HG03342 (cell line): ENCODE results near the gene FBXO46.
A peak's percentile ranks its signal among the peaks of the same experiment; 100 is the strongest.
"Not testable (repeated sequence)": the region's sequence is repeated elsewhere in the genome, so short reads cannot be mapped to it uniquely, and the experiment has no call there.

Experiments used
- ATAC-seq: cut with Tn5 transposase; IDR thresholded peaks from one replicate; pipeline ENCODE4 v1.9.1; 2021; ENCODE audit warnings: mild to moderate bottlenecking, moderate library complexity; ENCODE audit not compliant: unreplicated experiment

The FBXO46 gene

DNA sequence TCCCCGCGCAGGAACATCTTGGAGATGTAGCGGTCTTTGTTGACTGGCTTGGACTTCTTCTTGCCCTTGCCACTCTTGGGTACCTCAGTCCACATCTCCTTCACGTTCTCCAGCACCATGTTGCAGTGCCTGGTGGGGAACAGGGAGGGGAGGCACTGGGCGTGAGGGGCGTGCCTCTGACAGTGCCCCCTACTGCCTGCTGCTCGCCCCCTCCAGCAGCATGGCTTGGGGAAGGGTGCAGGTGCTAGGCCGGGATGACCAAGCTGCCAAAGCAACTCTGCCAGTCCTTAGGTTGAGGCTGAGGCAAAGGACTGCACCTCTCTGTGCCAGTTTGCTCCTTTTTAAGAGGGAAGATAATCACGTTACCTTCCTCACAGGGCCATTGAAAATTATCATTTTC is 43.1 kb downstream of the FBXO46 start:
- ATAC-seq: no peak

DNA sequence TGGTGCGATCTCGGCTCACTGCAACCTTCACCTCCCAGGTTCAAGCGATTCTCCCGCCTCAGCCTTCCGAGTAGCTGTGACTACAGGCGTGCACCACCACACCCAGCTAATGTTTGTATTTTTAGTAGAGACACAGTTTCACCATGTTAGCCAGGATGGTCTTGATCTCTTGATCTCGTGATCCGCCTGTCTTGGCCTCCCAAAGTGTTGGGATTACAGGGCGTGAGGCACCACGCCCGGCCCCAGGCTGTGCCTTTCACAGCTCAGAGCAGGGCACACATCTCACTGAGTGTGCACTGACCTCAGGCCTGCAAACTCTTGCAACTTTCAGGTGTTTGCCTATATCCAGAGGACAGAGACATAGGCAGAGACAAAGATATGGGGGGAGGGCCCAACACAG is 45.7 kb downstream of the FBXO46 start:
- not testable (repeated sequence) for ATAC-seq

- ATAC-seq: no peak
These were observed 47.8 kb downstream of the FBXO46 start for GRCh38 chr19:45682908-45683307.

- no peak for ATAC-seq
These were observed 48.6 kb downstream of the FBXO46 start for GRCh38 chr19:45682117-45682516.

GRCh38 chr19:45681391-45682015 is 49.2 kb downstream of the FBXO46 start:
- ATAC-seq: peak; percentile 62

DNA sequence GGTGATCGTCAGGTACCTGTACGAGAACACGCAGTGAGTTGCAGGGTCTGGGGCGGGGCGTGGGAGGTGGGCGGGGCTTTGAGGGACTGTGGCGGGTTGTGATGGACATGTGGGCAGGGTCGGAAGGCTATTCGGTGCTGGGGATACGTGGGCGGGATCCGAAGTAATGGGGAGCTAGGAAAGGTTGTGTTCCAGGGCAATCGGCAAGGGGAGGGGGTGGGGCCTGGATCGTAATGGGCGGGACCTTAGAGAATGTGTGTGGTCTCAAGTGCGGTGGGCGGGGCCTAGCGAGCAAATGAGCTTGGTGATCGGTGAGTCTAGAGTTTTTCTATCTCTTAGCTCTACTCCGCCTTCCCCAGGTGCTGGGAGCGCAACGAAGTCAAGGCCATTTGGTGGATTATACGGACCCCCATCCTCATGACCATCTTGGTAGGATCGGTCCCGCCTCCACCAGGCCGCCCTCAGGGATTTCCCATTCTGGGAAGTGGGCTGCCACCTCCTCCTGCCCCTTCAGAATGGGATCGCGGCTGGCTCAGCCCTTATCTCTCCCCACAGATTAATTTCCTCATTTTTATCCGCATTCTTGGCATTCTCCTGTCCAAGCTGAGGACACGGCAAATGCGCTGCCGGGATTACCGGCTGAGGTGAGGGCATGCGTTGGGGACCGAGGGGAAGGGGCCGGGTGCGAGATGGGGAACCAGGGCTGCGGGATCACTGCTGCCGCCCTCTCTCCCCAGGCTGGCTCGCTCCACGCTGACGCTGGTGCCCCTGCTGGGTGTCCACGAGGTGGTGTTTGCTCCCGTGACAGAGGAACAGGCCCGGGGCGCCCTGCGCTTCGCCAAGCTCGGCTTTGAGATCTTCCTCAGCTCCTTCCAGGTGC is 53.1 kb downstream of the FBXO46 start:
- ATAC-seq: peak; percentile 37

GRCh38 chr19:45676851-45677263 is 53.8 kb downstream of the FBXO46 start:
- ATAC-seq: no peak

GRCh38 chr19:45674946-45675345 is 55.8 kb downstream of the FBXO46 start:
- ATAC-seq: no peak

GRCh38 chr19:45670670-45671453 is 59.8 kb downstream of the FBXO46 start:
- ATAC-seq: peak; percentile 45

GRCh38 chr19:45668342-45668871 is 62.3 kb downstream of the FBXO46 start:
- no peak for ATAC-seq

GRCh38 chr19:45667620-45668341 is 62.9 kb downstream of the FBXO46 start, which contains the start of gene GIPR:
GIPR (plus strand) TSS chr19:45668221; CDS start chr19:45669521, 1,300 bp downstream.
- ATAC-seq: no peak

GRCh38 chr19:45664575-45664974 is 66.1 kb downstream of the FBXO46 start:
- ATAC-seq: no peak

DNA sequence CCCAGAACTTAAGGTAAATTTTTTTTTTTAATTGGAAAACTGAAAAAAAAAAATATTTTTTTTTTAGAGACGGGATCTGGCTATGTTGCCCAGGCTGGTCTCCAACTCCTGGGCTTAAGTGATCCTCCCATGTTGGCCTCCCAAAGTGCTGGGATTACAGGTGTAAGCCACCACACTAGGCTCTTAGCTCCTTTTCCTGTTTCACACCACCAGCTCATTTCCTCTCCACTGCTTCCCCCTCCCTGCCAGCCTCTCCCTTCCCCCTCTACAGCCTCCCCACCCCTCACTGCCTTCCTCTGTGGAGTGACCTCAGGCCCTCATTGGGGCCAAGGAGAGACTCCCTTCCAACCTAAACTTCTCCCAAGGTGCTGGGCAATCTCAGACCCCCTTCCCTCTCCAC is 66.9 kb downstream of the FBXO46 start:
- ATAC-seq: no peak

- no peak for ATAC-seq
These were observed 70.1 kb downstream of the FBXO46 start for GRCh38 chr19:45660636-45661035.
